Stimulated activated CD8-positive, alpha-beta memory T cell treated with anti-CD3 and anti-CD28 coated beads, Interleukin-4, amount 100 ng/mL, for 1 hour (primary cell): ENCODE measurements around the gene DDX39A.

Source experiments
- DNase-seq, 2 donors: peaks; one replicate each; pipeline ENCODE4 v3.0.0-alpha.2; 2020; ENCODE audit warnings: low read depth in 2 of 2, low spot score in 1 of 2

DDX39A gene

DNA sequence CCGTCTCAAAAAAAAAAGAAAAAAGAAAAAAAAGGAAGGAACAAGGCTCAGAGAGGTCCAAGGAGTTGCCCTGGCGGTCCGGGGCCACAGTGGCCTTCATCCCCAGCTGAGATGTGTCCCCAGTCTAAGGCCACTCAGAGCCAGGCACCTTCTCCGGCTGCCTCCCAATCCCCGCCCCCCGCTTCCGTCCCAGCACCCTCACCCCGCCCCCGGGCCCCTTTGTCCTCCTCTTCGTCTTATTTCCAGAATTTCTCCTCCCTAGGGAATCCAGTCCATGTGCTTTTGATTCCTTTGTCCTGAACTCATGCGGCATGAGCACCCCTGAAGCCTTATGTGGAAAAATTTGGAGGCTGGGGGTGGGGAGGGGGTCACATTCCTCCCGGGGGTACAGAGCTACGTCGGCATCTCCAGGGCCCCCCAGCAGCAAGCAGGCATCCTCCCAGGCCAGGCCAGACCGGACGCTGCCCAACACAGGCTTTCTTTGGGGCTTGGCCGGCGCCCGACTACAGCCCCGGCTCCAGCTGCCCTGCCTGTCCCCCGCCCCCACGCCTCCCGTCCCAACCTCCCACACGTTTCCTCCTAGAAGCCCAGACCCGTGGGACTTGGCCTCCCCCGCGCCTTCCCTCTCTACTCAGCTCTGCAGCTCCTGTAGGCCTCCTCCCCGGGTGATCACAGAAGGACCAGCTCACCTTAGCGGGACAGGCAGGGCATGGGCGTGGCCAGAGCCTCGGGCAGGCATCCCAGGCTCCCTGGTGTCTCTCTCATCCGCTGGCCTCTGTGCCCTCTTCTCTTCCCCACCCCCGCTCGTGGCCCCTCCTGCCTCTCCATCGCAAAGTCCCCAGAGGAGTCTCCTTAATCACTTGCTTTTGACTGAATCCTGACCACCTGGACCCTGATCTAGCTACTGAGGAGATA lies 55.7 kb downstream of the DDX39A start:
- DNase-seq = no peak

DNA sequence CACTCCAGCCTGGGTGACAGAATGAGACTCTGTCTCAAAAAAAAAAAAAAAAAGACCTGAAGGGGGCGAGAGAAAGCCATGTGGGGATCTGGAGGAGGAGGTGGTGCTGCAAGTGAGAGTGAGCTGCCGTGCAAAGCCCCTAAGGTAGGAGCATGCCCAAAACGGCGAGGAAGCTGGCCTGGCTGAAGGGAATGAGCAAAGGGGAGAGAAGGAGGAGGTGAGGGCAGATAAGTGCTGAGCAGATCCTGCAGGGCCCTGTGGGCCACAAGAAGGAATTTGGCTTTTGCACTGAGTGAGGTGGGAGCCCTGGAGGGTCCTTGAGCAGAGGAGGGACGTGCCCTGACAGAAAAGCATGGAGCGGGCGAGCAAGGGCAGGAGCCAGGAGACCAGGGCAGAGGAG lies 57.3 kb downstream of the DDX39A start:
- no peak for DNase-seq
